GM23338 (cell line): ENCODE results near the gene ABCF3. TPM values are rescaled to one million over a fixed set of nuclear protein-coding genes. Genes with fewer than 3 reads are reported as not detected.

Experiments
- ATAC-seq: fragments of 200-7000 bp; cut with Tn5 transposase; 3 replicates; pipeline ENCODE4 v1.9.1; 2020
- DNase-seq: peaks from one replicate; pipeline ENCODE4 v3.0.0-alpha.2; 2015; ENCODE audit warnings: low spot score
- H2AFZ ChIP-seq: fragments of 200-600 bp; sonication (generic); 2 replicates; pipeline ENCODE4 v1.8.0; 2016; ENCODE audit warnings: antibody characterized with exemption, mild to moderate bottlenecking, moderate library complexity
- H3F3A ChIP-seq: fragments of 200-600 bp; sonication (generic); replicated peaks from 2 replicates; pipeline ENCODE4 v1.8.0; 2017; ENCODE audit warnings: antibody characterized with exemption, mixed run types, low read depth
- H3K27ac ChIP-seq: fragments of 200-600 bp; sonication (generic); 2 replicates; pipeline ENCODE4 v1.6.1; 2016; ENCODE audit warnings: low read depth
- H3K27me3 ChIP-seq: fragments of 200-600 bp; sonication (generic); 2 replicates; pipeline ENCODE4 v1.8.0; 2016; ENCODE audit warnings: mild to moderate bottlenecking, mixed run types, moderate library complexity; ENCODE audit not compliant: insufficient read depth
- H3K36me3 ChIP-seq: fragments of 200-600 bp; sonication (generic); 2 replicates; pipeline ENCODE4 v1.8.0; 2016; ENCODE audit warnings: mild to moderate bottlenecking; ENCODE audit not compliant: insufficient read depth
- H3K4me1 ChIP-seq: fragments of 200-600 bp; sonication (generic); 2 replicates; pipeline ENCODE4 v1.8.0; 2016; ENCODE audit warnings: mild to moderate bottlenecking, moderate library complexity; ENCODE audit not compliant: insufficient read depth
- H3K4me2 ChIP-seq: fragments of 200-600 bp; sonication (generic); 2 replicates; pipeline ENCODE4 v1.7.1; 2017; ENCODE audit warnings: mixed run types
- H3K4me3 ChIP-seq: fragments of 200-600 bp; sonication (generic); 2 replicates; pipeline ENCODE4 v1.6.1; 2016; ENCODE audit warnings: mixed run types
- H3K79me2 ChIP-seq: fragments of 200-600 bp; sonication (generic); replicated peaks from 2 replicates; pipeline ENCODE4 v1.8.0; 2017; ENCODE audit warnings: mild to moderate bottlenecking; ENCODE audit not compliant: insufficient read depth
- H3K9me2 ChIP-seq: fragments of 200-600 bp; sonication (generic); 2 replicates; pipeline ENCODE4 v1.8.0; 2017; ENCODE audit not compliant: insufficient read depth
- H4K20me1 ChIP-seq: fragments of 200-600 bp; sonication (generic); replicated peaks from 2 replicates; pipeline ENCODE4 v1.8.0; 2017; ENCODE audit warnings: mild to moderate bottlenecking; ENCODE audit not compliant: insufficient read depth
- H3K27ac Mint-ChIP-seq: 2 replicates; pipeline ENCODE4 v1.8.0; 2020; ENCODE audit warnings: inconsistent platforms, mild to moderate bottlenecking, moderate library complexity, mixed read lengths
- H3K27me3 Mint-ChIP-seq: 3 replicates; pipeline ENCODE4 v1.8.0; 2022; ENCODE audit warnings: low read depth, mild to moderate bottlenecking, moderate library complexity, mixed read lengths, inconsistent platforms; ENCODE audit not compliant: insufficient read depth, poor library complexity
- H3K36me3 Mint-ChIP-seq: 3 replicates; pipeline ENCODE4 v1.8.0; 2021; ENCODE audit warnings: low read depth, mild to moderate bottlenecking, inconsistent platforms, moderate library complexity, mixed read lengths
- H3K4me1 Mint-ChIP-seq: 3 replicates; pipeline ENCODE4 v1.8.0; 2020; ENCODE audit warnings: mild to moderate bottlenecking, inconsistent platforms, mixed read lengths
- H3K4me3 Mint-ChIP-seq: 3 replicates; pipeline ENCODE4 v1.8.0; 2021; ENCODE audit warnings: moderate library complexity, mild to moderate bottlenecking, inconsistent platforms, mixed read lengths
- H3K9me3 Mint-ChIP-seq: 3 replicates; pipeline ENCODE4 v1.8.0; 2020; ENCODE audit warnings: moderate library complexity, mild to moderate bottlenecking, inconsistent platforms, mixed read lengths
- CREB1 ChIP-seq: fragments of 250-450 bp; sonication (Bioruptor Pico); IDR thresholded peaks from 2 replicates; pipeline ENCODE4 v1.5.0; 2020; ENCODE audit warnings: low read depth, mild to moderate bottlenecking, moderate library complexity
- EZH2phosphoT487 ChIP-seq: fragments of 200-600 bp; sonication (generic); IDR thresholded peaks from one replicate; pipeline ENCODE4 v1.8.1; 2018; ENCODE audit warnings: antibody characterized with exemption; ENCODE audit not compliant: unreplicated experiment
- NANOG ChIP-seq: IDR thresholded peaks from 2 replicates; pipeline ENCODE4 v1.6.1; 2016; ENCODE audit warnings: antibody characterized with exemption, borderline replicate concordance
- POLR2AphosphoS5 ChIP-seq: IDR thresholded peaks from 2 replicates; pipeline ENCODE4 v1.6.1; 2016; ENCODE audit warnings: antibody characterized with exemption, low read depth
- REST ChIP-seq: IDR thresholded peaks from one replicate; pipeline ENCODE4 v1.6.1; 2018; ENCODE audit warnings: antibody characterized with exemption; ENCODE audit not compliant: unreplicated experiment
- STAT1 ChIP-seq: IDR thresholded peaks from one replicate; pipeline ENCODE4 v1.6.1; 2016; ENCODE audit warnings: antibody characterized with exemption; ENCODE audit not compliant: unreplicated experiment
- ZNF331 ChIP-seq: fragments of 250-450 bp; sonication (Bioruptor Pico); IDR thresholded peaks from 2 replicates; pipeline ENCODE4 v1.5.0; 2020; ENCODE audit warnings: low read depth, mild to moderate bottlenecking, moderate library complexity
- polyA plus RNA-seq: library from polyadenylated mRNA; unstranded; fragments of >200 nt; fragmentation: Nextera tagmentation; extraction: Ambion mirVana; gene quantifications from 2 replicates; pipeline ENCODE4 v1.2.1, GENCODE V29; 2016
- total RNA-seq: library from RNA; depleted of rRNA; stranded (reverse); fragments of >200 nt; shearing (Covaris generic); gene quantifications from 2 replicates; pipeline ENCODE4 v1.2.3, GENCODE V29; 2014
- TF ChIP-seq, protein P1 (sequence below): fragments of 250-450 bp; sonication (Bioruptor Pico); IDR thresholded peaks from 2 replicates; pipeline ENCODE4 v1.5.0; 2020; ENCODE audit warnings: mild to moderate bottlenecking, moderate library complexity

Gene ABCF3
- total and polyA plus RNA-seq, 2 experiments from 2014 or later: 33.4 to 48.9 TPM

- TF ChIP-seq, protein P1, sequence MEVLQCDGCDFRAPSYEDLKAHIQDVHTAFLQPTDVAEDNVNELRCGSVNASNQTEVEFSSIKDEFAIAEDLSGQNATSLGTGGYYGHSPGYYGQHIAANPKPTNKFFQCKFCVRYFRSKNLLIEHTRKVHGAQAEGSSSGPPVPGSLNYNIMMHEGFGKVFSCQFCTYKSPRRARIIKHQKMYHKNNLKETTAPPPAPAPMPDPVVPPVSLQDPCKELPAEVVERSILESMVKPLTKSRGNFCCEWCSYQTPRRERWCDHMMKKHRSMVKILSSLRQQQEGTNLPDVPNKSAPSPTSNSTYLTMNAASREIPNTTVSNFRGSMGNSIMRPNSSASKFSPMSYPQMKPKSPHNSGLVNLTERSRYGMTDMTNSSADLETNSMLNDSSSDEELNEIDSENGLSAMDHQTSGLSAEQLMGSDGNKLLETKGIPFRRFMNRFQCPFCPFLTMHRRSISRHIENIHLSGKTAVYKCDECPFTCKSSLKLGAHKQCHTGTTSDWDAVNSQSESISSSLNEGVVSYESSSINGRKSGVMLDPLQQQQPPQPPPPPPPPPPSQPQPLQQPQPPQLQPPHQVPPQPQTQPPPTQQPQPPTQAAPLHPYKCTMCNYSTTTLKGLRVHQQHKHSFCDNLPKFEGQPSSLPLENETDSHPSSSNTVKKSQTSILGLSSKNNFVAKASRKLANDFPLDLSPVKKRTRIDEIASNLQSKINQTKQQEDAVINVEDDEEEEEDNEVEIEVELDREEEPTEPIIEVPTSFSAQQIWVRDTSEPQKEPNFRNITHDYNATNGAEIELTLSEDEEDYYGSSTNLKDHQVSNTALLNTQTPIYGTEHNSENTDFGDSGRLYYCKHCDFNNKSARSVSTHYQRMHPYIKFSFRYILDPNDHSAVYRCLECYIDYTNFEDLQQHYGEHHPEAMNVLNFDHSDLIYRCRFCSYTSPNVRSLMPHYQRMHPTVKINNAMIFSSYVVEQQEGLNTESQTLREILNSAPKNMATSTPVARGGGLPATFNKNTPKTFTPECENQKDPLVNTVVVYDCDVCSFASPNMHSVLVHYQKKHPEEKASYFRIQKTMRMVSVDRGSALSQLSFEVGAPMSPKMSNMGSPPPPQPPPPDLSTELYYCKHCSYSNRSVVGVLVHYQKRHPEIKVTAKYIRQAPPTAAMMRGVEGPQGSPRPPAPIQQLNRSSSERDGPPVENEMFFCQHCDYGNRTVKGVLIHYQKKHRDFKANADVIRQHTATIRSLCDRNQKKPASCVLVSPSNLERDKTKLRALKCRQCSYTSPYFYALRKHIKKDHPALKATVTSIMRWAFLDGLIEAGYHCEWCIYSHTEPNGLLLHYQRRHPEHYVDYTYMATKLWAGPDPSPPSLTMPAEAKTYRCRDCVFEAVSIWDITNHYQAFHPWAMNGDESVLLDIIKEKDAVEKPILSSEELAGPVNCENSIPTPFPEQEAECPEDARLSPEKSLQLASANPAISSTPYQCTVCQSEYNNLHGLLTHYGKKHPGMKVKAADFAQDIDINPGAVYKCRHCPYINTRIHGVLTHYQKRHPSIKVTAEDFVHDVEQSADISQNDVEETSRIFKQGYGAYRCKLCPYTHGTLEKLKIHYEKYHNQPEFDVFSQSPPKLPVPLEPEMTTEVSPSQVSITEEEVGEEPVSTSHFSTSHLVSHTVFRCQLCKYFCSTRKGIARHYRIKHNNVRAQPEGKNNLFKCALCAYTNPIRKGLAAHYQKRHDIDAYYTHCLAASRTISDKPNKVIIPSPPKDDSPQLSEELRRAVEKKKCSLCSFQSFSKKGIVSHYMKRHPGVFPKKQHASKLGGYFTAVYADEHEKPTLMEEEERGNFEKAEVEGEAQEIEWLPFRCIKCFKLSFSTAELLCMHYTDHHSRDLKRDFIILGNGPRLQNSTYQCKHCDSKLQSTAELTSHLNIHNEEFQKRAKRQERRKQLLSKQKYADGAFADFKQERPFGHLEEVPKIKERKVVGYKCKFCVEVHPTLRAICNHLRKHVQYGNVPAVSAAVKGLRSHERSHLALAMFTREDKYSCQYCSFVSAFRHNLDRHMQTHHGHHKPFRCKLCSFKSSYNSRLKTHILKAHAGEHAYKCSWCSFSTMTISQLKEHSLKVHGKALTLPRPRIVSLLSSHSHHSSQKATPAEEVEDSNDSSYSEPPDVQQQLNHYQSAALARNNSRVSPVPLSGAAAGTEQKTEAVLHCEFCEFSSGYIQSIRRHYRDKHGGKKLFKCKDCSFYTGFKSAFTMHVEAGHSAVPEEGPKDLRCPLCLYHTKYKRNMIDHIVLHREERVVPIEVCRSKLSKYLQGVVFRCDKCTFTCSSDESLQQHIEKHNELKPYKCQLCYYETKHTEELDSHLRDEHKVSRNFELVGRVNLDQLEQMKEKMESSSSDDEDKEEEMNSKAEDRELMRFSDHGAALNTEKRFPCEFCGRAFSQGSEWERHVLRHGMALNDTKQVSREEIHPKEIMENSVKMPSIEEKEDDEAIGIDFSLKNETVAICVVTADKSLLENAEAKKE (CRISPR knock-in tag): no peak
- no peak for TF ChIP-seq STAT1
- TF ChIP-seq NANOG: no peak
Measured at GRCh38 chr3:184173374-184173722, 12.7 kb upstream of the ABCF3 start (continued).

- H4K20me1 ChIP-seq: peaks cover 4% of the 10 kb centered on the region; the same call in 1 of the 2 replicates
- Mint-ChIP-seq H3K27me3 (peaks cover 5% of the 10 kb centered on the region), H3K9me3 (no peaks in the 10 kb centered on the region), H3K27ac (peak overlapping the region; percentile 81), H3K4me3 (peak overlapping the region; percentile 98), H3K36me3 (peaks cover 42% of the 10 kb centered on the region), H3K4me1 (peaks cover 38% of the 10 kb centered on the region)
- no peak overlapping the region for H3K4me2 ChIP-seq
- no peak for TF ChIP-seq REST
- TF ChIP-seq ZNF331 (CRISPR knock-in tag): no peak
- no peak for TF ChIP-seq EZH2phosphoT487
- no peak for TF ChIP-seq POLR2AphosphoS5
- TF ChIP-seq CREB1 (CRISPR knock-in tag): no peak
- H3K27me3 ChIP-seq: no peaks in the 10 kb centered on the region
- DNase-seq: no peak
- no peak overlapping the region for H2AFZ ChIP-seq
- H3K36me3 ChIP-seq: peaks cover 2% of the 10 kb centered on the region; the same call in 1 of the 2 replicates
- H3K4me3 ChIP-seq: no peak overlapping the region
- peaks cover 35% of the 10 kb centered on the region for H3K79me2 ChIP-seq
- H3K4me1 ChIP-seq: peaks cover 15% of the 10 kb centered on the region
- ATAC-seq: no peak
- no peaks in the 10 kb centered on the region for H3K9me2 ChIP-seq
- 0 out of 2 replicates have a peak, but pooled peaks cover 4% of the 10 kb centered on the region for H3F3A ChIP-seq
- H3K27ac ChIP-seq: peak overlapping the region; percentile 77
Measured at GRCh38 chr3:184174284-184174645, 11.7 kb upstream of the ABCF3 start.
